UCSD-AML1 (cell line): Measurements from ENCODE around the gene RTTN.

Experiments
- DNase-seq: peaks from one replicate; lab custom pipeline; 2025; ENCODE audit not compliant: unreplicated experiment; lab: John Stamatoyannopoulos, UW

RTTN gene

DNA sequence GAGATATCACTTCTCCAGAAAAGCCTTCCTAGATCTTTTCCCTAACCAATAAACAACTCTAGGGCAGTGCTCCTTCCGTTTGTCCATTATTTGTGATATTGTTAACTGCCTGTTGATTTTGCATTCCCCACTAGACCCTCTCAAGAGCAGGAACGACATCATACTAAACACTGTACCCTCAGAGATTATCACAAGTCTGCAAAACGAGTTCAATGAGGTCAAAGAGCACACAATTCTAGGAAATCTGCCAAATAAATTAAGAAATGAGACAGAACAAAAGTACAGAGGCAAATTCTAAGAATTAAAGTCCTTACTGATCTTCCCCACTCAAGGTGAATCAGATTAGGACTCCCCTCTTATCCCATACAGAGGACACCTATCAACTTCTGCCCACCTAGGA is 7.6 kb downstream of the RTTN start:
- DNase-seq, result no peak

DNA sequence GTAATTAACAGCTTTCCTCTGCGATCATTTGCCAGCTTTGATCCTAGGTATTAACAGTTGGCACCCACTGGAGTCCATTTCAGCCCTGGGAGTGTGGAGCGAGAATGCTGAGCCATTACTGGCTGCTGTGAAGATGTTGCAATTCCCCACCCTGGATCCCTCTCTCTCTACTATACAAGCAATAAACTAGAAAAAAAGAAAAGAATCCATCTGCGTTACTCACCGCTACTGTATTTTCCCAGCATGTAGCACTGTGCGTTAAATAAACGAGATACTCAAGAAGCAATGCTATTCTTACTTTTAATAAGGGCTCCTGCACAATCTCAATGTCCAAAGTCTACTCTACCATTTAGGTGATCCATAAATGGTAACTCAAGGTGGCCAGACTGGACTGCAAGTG is 8.5 kb downstream of the RTTN start:
- DNase-seq, result no peak

DNA sequence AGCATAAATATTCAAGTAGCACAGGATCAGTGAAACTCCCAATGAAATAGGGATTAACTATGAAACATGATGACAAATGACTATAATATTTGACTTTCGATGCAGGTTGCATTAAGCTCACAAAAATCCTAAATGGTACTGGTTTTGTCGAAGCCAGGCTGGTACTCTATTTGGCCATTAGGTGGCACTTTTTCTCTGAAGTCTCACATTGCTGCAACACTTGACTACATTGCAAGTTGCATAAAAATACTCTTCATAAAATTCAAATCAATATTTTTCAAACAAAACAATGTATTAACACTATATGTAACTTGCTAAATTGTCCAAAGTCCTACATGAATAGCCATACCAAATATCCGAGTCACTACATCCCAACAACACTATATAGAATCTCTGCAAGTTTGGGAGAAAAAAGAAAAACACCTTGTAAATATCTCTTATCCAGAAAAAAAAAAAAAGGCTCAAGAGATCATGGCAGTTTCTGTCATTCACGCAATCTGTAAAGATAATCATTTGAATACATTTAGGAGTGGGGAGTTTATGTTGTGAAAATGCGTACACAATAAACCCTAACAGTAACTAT is 9.5 kb downstream of the RTTN start:
- DNase-seq, result no peak

GRCh38 chr18:70195014-70195614 is 10.4 kb downstream of the RTTN start:
- DNase-seq, result no peak

DNA sequence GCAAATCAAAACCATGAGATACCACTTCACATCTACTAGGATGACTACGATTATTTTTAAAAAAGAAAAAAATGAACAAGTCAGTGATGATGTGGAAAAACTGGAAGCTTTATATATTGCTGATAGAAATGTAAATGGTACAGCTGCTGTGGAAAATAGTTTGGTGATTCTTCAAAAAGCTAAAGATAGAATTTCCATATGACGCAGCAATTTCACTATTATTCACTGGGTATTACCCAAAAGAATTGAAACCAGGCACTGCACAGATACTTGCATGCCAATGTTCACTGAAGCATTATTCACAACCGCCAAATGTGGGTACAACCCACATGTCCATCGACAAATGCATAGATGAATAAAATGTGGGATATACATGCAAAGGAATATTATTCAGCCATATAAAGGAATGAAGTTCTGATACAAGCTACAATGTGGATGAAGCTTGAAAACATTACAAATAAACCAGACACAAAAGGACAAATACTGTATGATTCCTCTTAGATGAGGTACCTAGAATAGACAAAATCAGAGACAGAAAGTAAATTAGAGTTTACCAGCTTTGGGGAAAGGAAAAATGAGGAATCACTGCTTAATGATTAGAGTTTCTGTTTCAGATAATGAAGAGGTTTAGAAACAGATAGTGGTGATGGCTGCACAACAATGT is 11.1 kb downstream of the RTTN start:
- no peak for DNase-seq

DNA sequence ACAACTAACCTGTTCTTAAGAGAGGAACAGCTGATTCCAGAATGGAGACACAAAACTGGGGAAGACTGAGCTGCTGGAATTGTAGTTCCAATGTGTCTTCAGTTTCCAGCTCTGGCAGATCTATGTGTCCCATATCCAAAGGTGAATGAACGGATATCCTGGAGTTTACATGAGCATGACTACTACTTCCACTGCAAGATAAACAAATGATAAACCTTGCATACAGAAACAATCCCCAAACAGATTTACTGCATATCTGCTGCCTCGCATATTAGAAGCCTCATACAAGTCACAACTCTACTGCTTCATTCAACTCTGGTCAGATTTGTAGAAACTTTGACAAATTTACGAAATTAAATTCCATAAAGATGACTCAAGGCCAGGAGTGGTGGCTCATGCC is 15.0 kb downstream of the RTTN start:
- no peak for DNase-seq

GRCh38 chr18:70188113-70188512 is 17.4 kb downstream of the RTTN start:
- no peak for DNase-seq

DNA sequence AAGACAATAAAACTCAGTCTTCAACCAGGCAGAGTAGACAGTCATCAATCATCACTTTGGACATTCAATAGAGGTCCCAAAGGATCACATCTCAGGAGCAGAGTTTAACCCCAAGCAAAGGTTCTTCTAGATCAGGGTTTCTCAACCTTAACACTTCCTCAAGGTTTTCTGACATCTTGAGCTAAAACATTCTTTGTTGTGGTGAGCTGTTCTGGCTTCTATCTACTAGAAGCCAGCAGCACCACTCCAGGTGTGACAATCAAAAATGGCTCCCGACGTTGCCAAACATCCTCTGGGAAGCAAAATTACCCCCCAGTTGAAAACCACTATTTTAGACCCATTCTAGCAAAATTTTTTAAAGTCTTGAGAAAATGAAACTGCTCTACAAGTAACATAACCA is 22.0 kb downstream of the RTTN start:
- no peak for DNase-seq

GRCh38 chr18:70182548-70182947 is 22.9 kb downstream of the RTTN start:
- DNase-seq, result no peak

DNA sequence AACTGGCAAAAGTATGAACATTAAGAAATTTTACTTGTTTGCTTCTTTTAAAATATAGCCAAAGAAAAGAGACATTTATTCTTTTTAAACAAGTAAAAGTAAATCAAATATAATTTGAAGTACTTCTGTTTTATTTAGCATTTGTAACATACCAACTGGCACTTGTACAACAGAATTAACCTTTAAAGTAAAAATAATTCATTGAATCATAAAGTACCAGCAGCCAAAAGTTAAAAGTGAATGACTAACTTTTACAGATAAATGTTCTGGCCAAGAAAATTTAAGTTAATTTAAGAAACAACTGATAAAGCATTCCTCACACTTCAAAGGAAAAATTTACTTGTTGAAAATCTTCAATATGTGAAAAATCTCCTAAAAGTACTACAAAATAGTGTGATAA is 23.8 kb downstream of the RTTN start:
- no peak for DNase-seq

GRCh38 chr18:70181015-70181414 is 24.5 kb downstream of the RTTN start:
- DNase-seq, result no peak

DNA sequence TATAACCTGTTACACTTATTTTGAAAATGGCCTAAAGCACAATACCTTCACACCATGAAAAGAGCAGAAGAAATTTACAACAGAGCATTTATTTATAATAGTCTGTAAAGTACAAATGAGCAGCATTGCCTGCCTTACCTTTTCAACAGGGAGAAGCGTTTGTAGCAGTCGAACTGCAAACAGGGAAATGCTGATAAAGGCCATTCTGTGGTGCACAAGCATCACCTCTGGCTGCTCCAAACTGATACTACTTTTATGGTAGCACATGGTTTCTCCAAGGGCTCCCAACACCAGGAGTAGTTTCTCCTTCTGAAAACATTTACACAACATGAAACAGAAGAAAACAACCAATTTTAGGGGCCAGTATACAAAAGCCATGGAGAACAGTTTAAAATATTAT is 28.9 kb downstream of the RTTN start:
- DNase-seq, result no peak

- no peak for DNase-seq
These were observed 30.3 kb downstream of the RTTN start for GRCh38 chr18:70175216-70175615.

- DNase-seq, result no peak
These were observed 33.3 kb downstream of the RTTN start for GRCh38 chr18:70172225-70172624.

- no peak for DNase-seq
These were observed 35.7 kb downstream of the RTTN start for GRCh38 chr18:70169747-70170146.

GRCh38 chr18:70166668-70167067 is 38.8 kb downstream of the RTTN start:
- no peak for DNase-seq

GRCh38 chr18:70165936-70166335 is 39.6 kb downstream of the RTTN start:
- DNase-seq, result no peak

- no peak for DNase-seq
These were observed 45.3 kb downstream of the RTTN start for GRCh38 chr18:70160073-70160678.

DNA sequence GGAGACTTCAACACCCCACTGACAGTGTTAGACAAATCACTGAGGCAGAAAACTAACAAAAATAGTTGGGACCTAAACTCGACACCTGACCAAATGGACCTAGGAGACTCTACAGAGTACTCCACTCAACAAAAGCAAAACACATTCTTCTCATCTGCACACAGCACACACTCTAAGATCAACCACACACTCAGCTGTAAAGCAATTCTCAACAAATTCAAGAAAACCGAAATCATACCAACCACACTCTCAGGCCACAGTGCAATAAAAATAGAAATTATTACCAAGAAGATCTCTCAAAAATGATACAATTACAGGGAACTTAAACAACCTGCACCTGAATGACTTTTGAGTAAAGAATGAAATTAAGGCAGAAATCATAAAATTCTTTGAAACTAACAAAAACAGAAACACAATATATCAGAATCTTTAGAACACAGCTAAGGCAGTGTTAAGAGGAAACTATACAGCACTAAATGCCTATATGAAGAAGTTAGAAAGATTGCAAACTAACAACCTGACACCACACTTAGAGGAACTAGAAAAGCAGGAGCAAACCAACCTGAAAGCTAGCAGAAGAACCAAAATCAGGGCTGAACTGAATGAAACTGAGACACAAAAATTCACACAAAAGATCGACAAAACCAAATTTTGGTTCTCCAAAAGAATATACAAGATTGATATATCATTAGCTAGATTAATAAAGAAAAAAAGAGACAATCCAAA is 46.3 kb downstream of the RTTN start:
- DNase-seq, result no peak

DNA sequence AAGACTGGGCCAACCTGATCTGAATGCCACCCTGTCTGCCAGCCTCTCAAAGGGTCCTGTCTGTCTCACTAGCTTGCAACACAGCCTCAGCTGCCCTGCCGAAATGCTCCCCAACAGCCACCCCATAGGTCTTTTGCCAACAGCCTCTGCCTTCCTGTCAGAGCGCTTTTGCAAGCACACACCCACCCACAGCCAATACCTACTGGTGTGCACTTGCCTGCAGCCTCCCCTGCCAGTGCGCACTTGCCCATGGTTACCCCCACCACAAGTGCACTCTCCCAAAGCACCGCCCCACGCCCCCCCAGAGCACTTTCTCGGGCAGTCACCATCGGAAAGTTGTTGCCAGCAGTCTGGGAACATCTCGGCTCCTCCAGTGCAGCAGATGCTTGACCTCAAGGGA is 48.6 kb downstream of the RTTN start:
- no peak for DNase-seq

DNA sequence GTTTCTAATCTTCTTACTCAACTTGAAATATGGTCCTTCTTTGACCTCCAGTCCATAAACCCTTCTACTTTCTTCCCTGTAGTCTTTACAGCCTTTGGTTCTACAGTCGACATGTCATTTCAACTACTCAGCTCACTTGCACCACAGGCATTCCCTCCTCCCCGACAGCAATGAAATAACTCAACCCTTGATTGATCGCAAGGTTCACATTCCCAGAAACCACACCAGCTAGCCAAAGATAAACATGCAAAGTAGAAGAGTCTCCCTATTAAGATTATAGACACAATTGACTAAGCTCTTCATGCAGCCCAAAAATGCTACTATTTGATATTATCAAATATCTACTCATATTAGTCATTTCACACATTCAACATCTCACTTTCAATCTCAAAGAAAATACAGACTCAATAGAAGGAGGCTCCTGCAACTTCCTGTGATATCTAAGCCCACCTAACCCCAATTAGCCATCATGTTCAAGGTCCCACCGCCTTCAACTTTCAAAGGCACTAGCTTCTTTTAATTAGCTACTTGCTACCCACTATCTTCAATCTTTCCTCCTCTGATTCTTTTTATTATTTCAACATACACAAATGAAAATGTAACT is 50.8 kb downstream of the RTTN start:
- DNase-seq, result no peak
